ENCODE results near the gene RAB8B.

The RAB8B gene

DNA sequence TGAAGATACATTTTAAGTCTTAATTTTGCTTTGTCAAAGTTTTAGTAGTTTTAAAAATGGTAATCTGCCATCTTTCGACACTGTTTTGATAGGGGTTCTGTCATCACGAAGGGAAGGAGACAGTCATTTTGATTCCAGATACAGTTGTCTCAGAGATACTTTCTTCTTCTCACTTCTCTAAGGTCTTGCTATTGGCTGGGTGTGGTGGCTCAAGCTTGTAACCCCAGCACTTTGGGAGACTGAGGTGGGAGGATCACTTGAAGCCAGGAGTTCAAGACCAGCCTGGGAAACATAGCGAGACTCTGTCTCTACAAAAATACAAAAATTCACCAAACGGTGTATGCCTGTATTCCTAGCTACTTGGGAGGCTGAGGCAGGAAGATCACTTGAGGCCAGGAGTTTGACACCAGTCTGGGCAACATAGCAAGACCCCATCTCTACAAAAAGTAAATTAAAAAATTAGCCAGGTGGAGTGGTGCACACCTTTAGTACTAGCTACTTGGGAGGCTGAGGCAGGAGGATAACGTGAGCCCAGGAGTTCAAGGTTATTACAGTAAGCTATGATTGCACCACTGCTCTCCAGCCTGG lies 3.3 kb downstream of the RAB8B start:
- TF ChIP-seq, protein P1, sequence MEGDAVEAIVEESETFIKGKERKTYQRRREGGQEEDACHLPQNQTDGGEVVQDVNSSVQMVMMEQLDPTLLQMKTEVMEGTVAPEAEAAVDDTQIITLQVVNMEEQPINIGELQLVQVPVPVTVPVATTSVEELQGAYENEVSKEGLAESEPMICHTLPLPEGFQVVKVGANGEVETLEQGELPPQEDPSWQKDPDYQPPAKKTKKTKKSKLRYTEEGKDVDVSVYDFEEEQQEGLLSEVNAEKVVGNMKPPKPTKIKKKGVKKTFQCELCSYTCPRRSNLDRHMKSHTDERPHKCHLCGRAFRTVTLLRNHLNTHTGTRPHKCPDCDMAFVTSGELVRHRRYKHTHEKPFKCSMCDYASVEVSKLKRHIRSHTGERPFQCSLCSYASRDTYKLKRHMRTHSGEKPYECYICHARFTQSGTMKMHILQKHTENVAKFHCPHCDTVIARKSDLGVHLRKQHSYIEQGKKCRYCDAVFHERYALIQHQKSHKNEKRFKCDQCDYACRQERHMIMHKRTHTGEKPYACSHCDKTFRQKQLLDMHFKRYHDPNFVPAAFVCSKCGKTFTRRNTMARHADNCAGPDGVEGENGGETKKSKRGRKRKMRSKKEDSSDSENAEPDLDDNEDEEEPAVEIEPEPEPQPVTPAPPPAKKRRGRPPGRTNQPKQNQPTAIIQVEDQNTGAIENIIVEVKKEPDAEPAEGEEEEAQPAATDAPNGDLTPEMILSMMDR (IDR thresholded peaks at IDR 0.05): no peak

- TF ChIP-seq, protein P1 (IDR thresholded peaks at IDR 0.05): no peak
Measured at GRCh38 chr15:63194302-63194701, 4.9 kb downstream of the RAB8B start.

- TF ChIP-seq, protein P1 (IDR thresholded peaks at IDR 0.05): no peak
Measured at GRCh38 chr15:63194880-63195568, 5.6 kb downstream of the RAB8B start.

GRCh38 chr15:63195569-63196015 lies 6.2 kb downstream of the RAB8B start:
- TF ChIP-seq, protein P1 (IDR thresholded peaks at IDR 0.05): no peak

GRCh38 chr15:63196842-63197241 lies 7.4 kb downstream of the RAB8B start:
- TF ChIP-seq, protein P1 (IDR thresholded peaks at IDR 0.05): no peak

- TF ChIP-seq, protein P1 (IDR thresholded peaks at IDR 0.05): no peak
Measured at GRCh38 chr15:63197626-63198025, 8.2 kb downstream of the RAB8B start.

DNA sequence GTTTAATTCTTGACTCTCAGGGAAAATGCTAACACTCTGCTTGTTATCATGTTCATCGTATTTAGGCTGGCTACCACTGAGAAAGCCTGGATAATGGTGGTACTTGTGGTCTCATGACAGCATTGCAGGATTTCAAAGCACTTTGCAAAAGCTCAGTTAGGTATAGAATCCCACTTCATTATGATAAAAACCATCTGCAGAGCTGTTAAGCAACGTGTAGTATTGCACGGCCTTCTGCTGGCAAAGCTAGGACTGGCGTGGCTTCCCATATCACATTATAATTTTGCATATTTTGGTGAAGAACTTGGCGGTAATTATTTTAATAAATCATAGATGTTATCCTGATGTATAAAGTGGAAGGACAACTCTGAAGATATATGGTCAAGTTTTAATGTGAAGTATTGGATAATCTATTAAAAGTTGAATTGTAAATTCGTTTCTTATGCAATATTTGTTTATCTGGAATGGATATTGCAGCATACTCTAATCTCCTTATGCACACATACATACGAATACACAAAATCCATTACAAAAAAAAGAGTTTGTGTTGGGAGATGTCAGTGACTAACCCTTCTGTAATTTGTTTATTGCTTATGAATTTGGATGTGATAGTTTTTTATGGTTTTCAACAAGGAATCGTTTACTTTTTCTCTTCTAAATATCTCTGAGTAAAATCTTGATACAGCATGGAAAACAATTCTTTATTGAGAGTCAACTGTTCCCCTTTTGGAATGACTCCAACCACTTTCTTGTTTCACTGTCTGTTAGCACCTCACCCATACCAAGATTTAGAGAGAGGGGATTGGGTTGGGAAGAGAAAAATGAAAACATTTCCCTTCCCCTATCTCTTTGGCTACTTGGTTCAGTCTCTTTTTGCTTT lies 9.2 kb downstream of the RAB8B start:
- TF ChIP-seq, protein P1 (IDR thresholded peaks at IDR 0.05): no peak
